Measurements from ENCODE around the gene SPRED2.

The SPRED2 gene

DNA sequence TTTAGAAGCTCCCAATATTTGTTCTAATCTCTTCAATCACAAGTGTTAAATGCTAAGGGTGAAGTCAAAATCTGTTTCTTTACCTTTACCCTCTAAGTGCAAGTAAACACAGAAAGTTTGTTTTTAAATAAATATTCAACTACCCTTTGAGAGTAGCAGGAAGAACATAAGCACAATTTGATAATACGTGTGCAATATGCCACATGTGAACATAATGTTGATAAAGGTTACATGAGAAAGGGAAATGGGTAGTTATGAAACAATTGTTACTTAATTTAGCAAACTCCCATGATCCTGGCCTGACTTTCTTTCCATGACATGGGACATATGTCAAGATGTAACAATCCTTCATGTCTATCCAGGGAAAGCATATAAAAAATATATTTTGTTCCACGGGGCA is 7.1 kb downstream of the SPRED2 start:
- TF ChIP-seq TAF1 (IDR thresholded peaks at IDR 0.05; ENCODE audit: borderline replicate concordance, low read depth, low read length) (no peak), POLR2AphosphoS5 (IDR thresholded peaks at IDR 0.05; ENCODE audit: low read depth, low read length) (no peak), POLR2A (IDR thresholded peaks at IDR 0.05; ENCODE audit: low read depth, low read length) (no peak)
- DNase-seq (ENCODE audit: insufficient read length) (no peak), FAIRE-seq (peak; percentile 14)

DNA sequence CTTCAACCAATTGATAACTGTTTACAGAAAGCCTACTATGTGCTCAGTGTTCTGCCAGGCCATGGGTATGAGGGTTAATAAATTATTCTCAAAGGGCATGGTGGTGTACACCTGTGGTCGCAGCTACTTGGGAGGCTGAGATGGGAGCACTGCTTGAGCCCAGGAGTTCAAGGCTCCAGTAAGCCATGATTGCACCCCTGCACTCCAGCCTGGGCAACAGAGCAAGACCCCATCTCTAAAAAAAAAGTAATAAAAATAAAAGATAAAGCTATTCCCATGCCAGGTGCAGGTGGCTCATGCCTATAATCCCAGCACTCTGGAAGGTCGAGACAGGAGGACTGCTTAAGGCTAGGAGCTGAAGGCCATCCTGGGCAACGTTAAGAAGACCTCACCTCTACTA is 8.0 kb downstream of the SPRED2 start:
- FAIRE-seq = no peak
- TF ChIP-seq POLR2AphosphoS5 (IDR thresholded peaks at IDR 0.05; ENCODE audit: low read depth, low read length) (no peak), POLR2A (IDR thresholded peaks at IDR 0.05; ENCODE audit: low read depth, low read length) (no peak), TAF1 (IDR thresholded peaks at IDR 0.05; ENCODE audit: borderline replicate concordance, low read depth, low read length) (no peak)
- DNase-seq (ENCODE audit: insufficient read length) = no peak

DNA sequence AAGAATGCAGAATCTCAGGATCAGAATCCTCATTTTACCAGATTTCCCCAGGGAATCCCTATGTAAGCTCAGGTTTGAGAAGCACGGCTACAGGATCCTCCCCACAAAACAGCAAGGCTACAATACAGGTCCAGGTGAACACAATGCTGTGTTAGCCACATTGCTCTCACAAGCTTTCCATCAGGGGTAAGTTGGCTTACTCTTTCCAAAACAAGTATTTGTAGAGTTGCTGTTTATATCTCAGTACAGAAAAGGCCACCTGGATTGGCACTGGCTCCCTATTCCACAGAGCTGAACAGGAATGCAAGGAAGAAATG is 11.0 kb downstream of the SPRED2 start:
- FAIRE-seq (peak; percentile 38), DNase-seq (ENCODE audit: insufficient read length) (no peak)
- no peak for TF ChIP-seq TAF1 (IDR thresholded peaks at IDR 0.05; ENCODE audit: borderline replicate concordance, low read depth, low read length)
- TF ChIP-seq POLR2A (IDR thresholded peaks at IDR 0.05; ENCODE audit: low read depth, low read length) = no peak
- no peak for TF ChIP-seq POLR2AphosphoS5 (IDR thresholded peaks at IDR 0.05; ENCODE audit: low read depth, low read length)

DNA sequence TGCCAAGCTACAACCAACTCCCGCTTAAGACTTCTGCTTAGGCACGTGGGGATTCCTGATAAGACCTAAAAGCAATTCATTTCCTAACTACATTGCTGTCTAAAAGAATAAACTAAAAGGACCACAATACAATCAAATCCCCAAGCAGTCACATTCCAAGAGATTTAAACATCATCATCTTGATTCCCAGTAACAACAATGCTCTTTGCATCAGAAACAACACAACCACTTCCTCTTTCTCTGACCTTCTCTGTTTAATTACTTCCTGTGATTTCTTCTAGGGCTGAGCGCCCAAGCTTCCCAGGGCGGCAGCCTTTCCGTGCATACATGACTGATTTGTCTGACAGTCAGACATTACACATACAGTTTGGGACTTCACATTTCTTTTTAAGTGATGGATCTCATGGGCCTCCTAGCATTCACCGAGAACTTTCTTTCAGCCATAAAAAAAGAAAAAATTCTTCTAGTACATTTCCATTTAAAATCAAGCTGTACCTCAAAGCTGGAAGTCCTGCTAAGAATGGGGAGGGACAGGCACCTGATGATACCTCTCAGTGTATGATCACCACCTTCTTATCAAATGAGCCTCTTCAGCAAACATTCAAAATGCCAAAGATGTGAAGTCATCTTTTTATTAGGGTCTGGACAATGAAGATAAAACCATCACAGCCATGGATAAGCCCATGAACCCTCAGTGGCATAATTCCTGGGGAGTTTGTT is 11.5 kb downstream of the SPRED2 start:
- FAIRE-seq = peak; percentile 63
- TF ChIP-seq TAF1 (IDR thresholded peaks at IDR 0.05; ENCODE audit: borderline replicate concordance, low read depth, low read length) = no peak
- TF ChIP-seq POLR2AphosphoS5 (IDR thresholded peaks at IDR 0.05; ENCODE audit: low read depth, low read length) = no peak
- no peak for TF ChIP-seq POLR2A (IDR thresholded peaks at IDR 0.05; ENCODE audit: low read depth, low read length)
- DNase-seq (ENCODE audit: insufficient read length) = no peak

DNA sequence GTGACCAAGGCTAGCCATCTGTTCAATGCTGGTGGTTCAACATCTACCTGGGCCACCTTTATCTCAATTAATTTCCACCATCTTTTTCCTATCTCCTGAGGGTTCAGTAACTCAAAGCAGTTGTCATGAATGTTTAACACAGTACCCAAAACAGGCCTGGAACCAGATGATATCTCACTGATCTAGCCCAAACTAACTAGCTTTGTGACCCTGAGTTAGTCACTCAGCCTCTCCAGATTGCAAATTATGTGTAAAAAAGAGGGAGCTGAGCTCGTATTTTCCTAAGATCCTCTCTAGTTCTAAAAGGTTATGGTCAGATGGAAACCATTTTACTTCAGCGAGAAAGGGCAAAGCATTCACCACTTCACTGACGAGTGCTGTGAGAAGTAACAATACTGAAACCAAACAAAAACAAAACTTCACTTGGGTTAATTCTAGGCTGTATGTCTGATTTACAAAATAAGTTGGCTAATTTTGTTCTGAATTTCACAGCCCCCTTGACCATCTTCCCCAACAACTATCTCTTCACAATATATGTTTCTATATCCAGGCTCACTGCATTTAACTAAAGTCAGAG is 14.8 kb downstream of the SPRED2 start:
- peak; percentile 24 for FAIRE-seq
- TF ChIP-seq POLR2AphosphoS5 (IDR thresholded peaks at IDR 0.05; ENCODE audit: low read depth, low read length) (no peak), POLR2A (IDR thresholded peaks at IDR 0.05; ENCODE audit: low read depth, low read length) (no peak), TAF1 (IDR thresholded peaks at IDR 0.05; ENCODE audit: borderline replicate concordance, low read depth, low read length) (no peak)
- DNase-seq (ENCODE audit: insufficient read length) = no peak

DNA sequence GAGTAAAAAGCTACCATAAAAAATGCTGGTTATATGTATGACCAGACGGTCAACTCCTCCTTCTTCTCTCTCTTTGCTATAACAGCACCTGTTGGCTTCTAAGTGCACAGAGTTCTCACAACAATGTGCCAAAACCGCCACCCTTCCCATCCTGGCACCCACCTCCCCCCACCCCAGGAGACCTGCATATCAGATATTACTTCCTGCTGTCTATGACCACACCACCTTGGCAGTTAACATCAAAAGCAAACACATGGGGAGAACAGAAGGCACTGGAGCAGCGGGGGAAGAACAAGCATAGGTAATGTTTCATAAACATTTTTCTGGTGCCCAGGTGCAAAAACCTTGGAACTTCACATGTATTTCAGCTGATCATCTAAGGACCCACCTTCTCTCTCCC is 15.5 kb downstream of the SPRED2 start:
- DNase-seq (ENCODE audit: insufficient read length) (no peak), FAIRE-seq (peak; percentile 27)
- TF ChIP-seq POLR2AphosphoS5 (IDR thresholded peaks at IDR 0.05; ENCODE audit: low read depth, low read length) (no peak), POLR2A (IDR thresholded peaks at IDR 0.05; ENCODE audit: low read depth, low read length) (no peak), TAF1 (IDR thresholded peaks at IDR 0.05; ENCODE audit: borderline replicate concordance, low read depth, low read length) (no peak)

DNA sequence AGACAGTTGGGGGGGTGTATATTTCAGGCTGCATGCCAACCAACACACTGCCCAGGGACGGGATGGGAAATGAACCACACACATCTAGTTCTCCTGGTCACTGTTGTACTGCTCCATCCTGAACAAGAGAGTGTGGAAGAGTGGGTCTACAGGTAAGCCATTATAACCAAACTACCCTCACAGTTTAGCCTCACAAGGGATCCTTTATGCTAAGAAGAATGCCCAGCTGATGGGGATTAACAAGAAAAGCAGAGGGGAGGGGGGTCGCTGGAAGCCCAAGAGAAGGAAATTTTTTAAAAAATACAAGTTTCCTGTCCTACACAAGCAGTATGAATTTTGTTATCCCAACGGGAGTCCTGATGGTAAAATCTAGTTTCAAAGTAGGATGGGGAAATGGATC is 16.1 kb downstream of the SPRED2 start:
- no peak for DNase-seq (ENCODE audit: insufficient read length)
- TF ChIP-seq POLR2AphosphoS5 (IDR thresholded peaks at IDR 0.05; ENCODE audit: low read depth, low read length) (no peak), POLR2A (IDR thresholded peaks at IDR 0.05; ENCODE audit: low read depth, low read length) (no peak), TAF1 (IDR thresholded peaks at IDR 0.05; ENCODE audit: borderline replicate concordance, low read depth, low read length) (no peak)
- no peak for FAIRE-seq

DNA sequence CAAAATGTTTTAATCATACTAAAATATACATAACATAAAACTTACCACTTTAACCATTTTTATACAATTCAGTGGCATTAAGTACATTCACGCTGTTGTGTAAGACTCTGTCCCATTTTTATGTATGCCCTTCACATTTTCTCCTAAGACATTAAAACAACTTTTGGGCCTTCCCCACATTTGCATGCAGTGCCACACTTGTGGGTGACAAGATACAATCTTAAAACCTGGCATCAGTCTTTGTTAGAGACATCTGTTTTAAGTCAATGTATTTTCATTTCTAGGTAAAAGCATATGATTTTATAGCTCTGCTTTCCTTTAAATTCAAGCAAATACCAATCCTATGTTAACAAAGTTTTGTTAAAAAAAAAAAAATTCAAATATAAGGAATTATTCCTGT is 17.3 kb downstream of the SPRED2 start:
- no peak for DNase-seq (ENCODE audit: insufficient read length)
- no peak for TF ChIP-seq POLR2A (IDR thresholded peaks at IDR 0.05; ENCODE audit: low read depth, low read length)
- no peak for TF ChIP-seq POLR2AphosphoS5 (IDR thresholded peaks at IDR 0.05; ENCODE audit: low read depth, low read length)
- TF ChIP-seq TAF1 (IDR thresholded peaks at IDR 0.05; ENCODE audit: borderline replicate concordance, low read depth, low read length) = no peak
- FAIRE-seq = no peak

DNA sequence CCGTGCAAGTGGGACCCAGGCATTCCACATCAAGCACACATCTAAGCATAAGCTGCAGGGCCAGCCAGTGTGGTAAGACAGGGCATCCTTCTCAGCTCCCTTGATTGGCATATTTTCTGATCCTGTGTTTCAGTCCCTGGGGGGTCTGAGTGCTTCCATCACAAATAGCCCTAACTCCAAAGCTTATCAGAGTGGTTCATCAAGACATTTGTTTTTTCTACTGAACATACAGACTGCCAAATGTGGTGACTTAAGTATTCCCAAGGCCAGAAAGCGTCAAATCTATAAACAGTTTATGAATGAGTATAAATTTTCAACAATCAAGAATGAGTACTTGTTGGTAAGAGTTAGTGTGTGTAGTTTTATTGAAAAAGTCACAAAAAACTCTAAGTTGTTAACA is 18.8 kb downstream of the SPRED2 start:
- TF ChIP-seq POLR2A (IDR thresholded peaks at IDR 0.05; ENCODE audit: low read depth, low read length) = no peak
- no peak for TF ChIP-seq POLR2AphosphoS5 (IDR thresholded peaks at IDR 0.05; ENCODE audit: low read depth, low read length)
- no peak for TF ChIP-seq TAF1 (IDR thresholded peaks at IDR 0.05; ENCODE audit: borderline replicate concordance, low read depth, low read length)
- no peak for DNase-seq (ENCODE audit: insufficient read length)
- no peak for FAIRE-seq

DNA sequence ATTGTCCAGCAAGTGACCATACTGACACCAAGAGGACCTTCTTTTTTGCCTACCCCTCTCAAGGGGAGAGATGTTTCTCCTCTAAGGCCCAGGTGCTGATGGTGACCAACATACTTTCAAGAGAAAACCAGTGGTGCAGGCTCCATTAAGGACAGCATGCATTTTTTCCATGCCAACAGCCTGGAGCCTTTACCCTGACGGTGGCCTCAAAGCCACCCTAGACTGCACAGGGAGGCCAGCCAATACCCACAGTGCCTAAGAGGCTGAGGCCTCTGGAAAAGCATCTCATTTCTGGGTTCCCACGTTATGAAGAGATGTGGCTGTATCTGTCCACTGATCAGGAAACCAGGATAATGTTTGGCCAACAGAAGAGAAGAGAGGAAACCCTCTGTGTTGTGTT is 19.3 kb downstream of the SPRED2 start:
- FAIRE-seq (no peak), DNase-seq (ENCODE audit: insufficient read length) (no peak)
- TF ChIP-seq POLR2AphosphoS5 (IDR thresholded peaks at IDR 0.05; ENCODE audit: low read depth, low read length) = no peak
- TF ChIP-seq TAF1 (IDR thresholded peaks at IDR 0.05; ENCODE audit: borderline replicate concordance, low read depth, low read length) = no peak
- TF ChIP-seq POLR2A (IDR thresholded peaks at IDR 0.05; ENCODE audit: low read depth, low read length) = no peak

DNA sequence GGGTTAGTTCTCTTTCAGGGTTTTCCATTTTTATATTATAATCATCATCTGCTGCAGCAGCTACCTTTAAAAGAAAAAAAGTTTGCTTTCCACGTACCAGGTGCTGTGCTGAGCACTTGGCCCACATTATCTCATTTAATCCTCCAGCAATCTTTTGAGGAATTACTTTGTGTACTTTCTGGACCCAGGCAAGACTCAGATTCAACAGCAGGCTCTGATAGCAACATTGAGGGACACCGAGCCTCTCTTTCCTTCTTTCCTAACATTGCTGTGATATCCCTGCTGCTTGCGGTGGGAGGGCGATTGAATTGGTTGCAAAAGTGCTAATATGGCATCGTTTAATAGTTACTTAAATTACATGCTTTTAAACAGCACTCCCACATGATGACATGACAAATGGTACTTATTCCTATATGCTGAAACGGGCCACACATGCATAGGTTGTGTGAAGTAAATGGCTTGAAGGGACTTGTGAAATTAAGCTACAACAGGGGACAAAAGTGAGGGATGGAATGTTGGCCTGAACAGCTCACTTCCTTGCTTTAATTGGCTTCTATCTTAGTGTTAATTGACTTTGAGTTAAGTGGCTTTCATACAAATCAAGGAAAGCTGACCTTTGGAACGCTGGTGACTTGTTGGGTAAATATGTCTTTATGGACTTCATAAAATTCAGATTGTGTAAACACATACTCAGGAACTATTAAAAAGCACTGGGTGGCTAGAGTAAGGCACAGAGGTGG is 21.2 kb downstream of the SPRED2 start:
- TF ChIP-seq TAF1 (IDR thresholded peaks at IDR 0.05; ENCODE audit: borderline replicate concordance, low read depth, low read length) (no peak), POLR2AphosphoS5 (IDR thresholded peaks at IDR 0.05; ENCODE audit: low read depth, low read length) (no peak), POLR2A (IDR thresholded peaks at IDR 0.05; ENCODE audit: low read depth, low read length) (no peak)
- DNase-seq (ENCODE audit: insufficient read length) = no peak
- FAIRE-seq = no peak

DNA sequence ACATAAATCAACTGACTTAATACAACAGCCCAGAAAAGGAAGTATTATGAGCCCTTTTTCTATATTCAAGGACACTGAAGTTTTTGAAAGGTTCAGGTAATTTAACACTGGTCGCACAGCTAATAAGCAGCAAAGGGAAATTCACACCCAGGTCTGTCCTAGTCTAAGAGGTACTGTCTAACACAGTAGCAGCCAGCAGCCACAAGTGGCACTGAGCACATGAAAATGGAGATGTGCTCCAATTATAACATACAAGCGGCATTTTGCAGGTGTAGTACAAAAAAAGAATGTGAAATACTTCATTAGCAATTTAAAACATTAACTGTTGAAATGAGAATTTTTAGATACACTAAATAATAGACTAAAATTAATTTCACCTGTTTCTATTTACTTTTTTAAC is 23.4 kb downstream of the SPRED2 start:
- no peak for DNase-seq (ENCODE audit: insufficient read length)
- TF ChIP-seq POLR2A (IDR thresholded peaks at IDR 0.05; ENCODE audit: low read depth, low read length) = no peak
- no peak for TF ChIP-seq TAF1 (IDR thresholded peaks at IDR 0.05; ENCODE audit: borderline replicate concordance, low read depth, low read length)
- no peak for TF ChIP-seq POLR2AphosphoS5 (IDR thresholded peaks at IDR 0.05; ENCODE audit: low read depth, low read length)
- no peak for FAIRE-seq
